Activated T-cell treated with anti-CD3 and anti-CD28 coated beads, Interleukin-2, amount 50 U/mL, for 72 hours (primary cell): ENCODE measurements around the gene EIF2S1. TPM values are rescaled to one million over a fixed set of nuclear protein-coding genes. Genes with fewer than 3 reads are reported as not detected.
A peak's percentile ranks its signal among the peaks of the same experiment; 100 is the strongest.
"Not testable (repeated sequence)": the region's sequence is repeated elsewhere in the genome, so short reads cannot be mapped to it uniquely, and the experiment has no call there.

Experiments
- ATAC-seq, 2 donors: fragments of 150-1000 bp; cut with Tn5 transposase; replicated peaks in 1 of 2; 2 replicates each; pipeline ENCODE4 v1.10.0; 2021; ENCODE audit warnings: moderate library complexity in 2 of 2, mild to moderate bottlenecking in 1 of 2
- DNase-seq, 2 donors: peaks; one replicate each; pipeline ENCODE4 v3.0.0; 2021 to 2022; ENCODE audit warnings: mixed read lengths in 1 of 2
- H3K27ac Mint-ChIP-seq: one replicate; pipeline ENCODE4 v1.8.0; 2022; ENCODE audit warnings: mild to moderate bottlenecking, moderate library complexity, mixed read lengths
- H3K27me3 Mint-ChIP-seq: one replicate; pipeline ENCODE4 v1.8.0; 2022; ENCODE audit warnings: low read depth, mixed read lengths
- H3K36me3 Mint-ChIP-seq, 2 donors: one replicate each; pipeline ENCODE4 v1.8.0; 2022; ENCODE audit warnings: mixed read lengths in 2 of 2, mild to moderate bottlenecking in 1 of 2; ENCODE audit not compliant: insufficient read depth in 2 of 2
- H3K4me1 Mint-ChIP-seq: one replicate; pipeline ENCODE4 v1.8.0; 2022; ENCODE audit warnings: low read depth, mixed read lengths
- H3K4me3 Mint-ChIP-seq, 2 donors: one replicate each; pipeline ENCODE4 v1.8.0; 2022; ENCODE audit warnings: mild to moderate bottlenecking in 2 of 2, mixed read lengths in 2 of 2, moderate library complexity in 2 of 2
- H3K9me3 Mint-ChIP-seq, 2 donors: one replicate each; pipeline ENCODE4 v1.8.0; 2022; ENCODE audit warnings: mixed read lengths in 2 of 2
- total RNA-seq, 2 donors: library from RNA; stranded (reverse); gene quantifications; one replicate each; pipeline ENCODE4 v1.2.3, GENCODE V29; 2022

The EIF2S1 gene
- total RNA-seq: 100 to 1,000 TPM; 132 to 172 TPM

- H3K27me3 Mint-ChIP-seq: no peaks in the 10 kb centered on the region
- peak within 1 kb of the TSS; percentile 91 to 96 for H3K4me3 Mint-ChIP-seq
- ATAC-seq: peak; percentile 91 to 93
- peaks cover 68% of the 10 kb centered on the region for H3K4me1 Mint-ChIP-seq
- peak; percentile 99 to 100 for DNase-seq
- H3K9me3 Mint-ChIP-seq: no peaks in the 10 kb centered on the region
- H3K36me3 Mint-ChIP-seq: peaks cover 9 to 17% of the 10 kb centered on the region in 2 donors
- H3K27ac Mint-ChIP-seq: peak within 1 kb of the TSS; percentile 96
These were observed at the start of gene EIF2S1, which contains the start of gene ATP6V1D for GRCh38 chr14:67359775-67360469. Gene EIF2S1, plus strand, starts transcription at chr14:67360328. Its CDS starts 4,440 bp downstream, at chr14:67364768. Gene ATP6V1D, minus strand, starts transcription at chr14:67359804. Its CDS starts 106 bp downstream, at chr14:67359698.

- Mint-ChIP-seq H3K4me3 (no peak overlapping the region), H3K9me3 (no peaks in the 10 kb centered on the region), H3K36me3 (no peaks in the 10 kb centered on the region), H3K4me1 (no peaks in the 10 kb centered on the region), H3K27ac (no peak overlapping the region), H3K27me3 (no peaks in the 10 kb centered on the region)
- no peak for DNase-seq
- ATAC-seq: no peak
These were observed 48.3 kb upstream of the EIF2S1 start for GRCh38 chr14:67311868-67312267.

DNA sequence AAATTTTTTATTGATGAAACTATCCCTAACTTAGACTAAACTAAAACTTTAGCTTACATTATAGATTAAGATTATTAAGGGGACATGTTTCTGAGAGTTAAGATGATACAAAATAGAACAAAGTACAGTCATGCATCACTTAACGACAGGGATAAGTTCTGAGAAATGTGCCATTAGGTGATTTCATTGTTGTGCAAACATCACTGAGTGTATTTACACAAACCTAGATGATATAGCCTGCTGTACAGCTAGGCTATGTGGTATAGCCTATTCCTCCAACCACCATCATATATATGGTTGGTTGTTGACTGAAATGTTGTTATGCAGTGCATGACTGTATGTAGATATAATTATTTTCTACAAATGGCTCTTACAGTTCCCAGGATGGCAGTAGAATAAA is 47.0 kb upstream of the EIF2S1 start:
- Mint-ChIP-seq H3K4me3 (no peak overlapping the region), H3K9me3 (no peaks in the 10 kb centered on the region), H3K27ac (no peak overlapping the region), H3K36me3 (no peaks in the 10 kb centered on the region), H3K4me1 (no peaks in the 10 kb centered on the region), H3K27me3 (no peaks in the 10 kb centered on the region)
- DNase-seq: no peak
- ATAC-seq: no peak

GRCh38 chr14:67317822-67318221 is 42.3 kb upstream of the EIF2S1 start:
- Mint-ChIP-seq H3K36me3 (no peaks in the 10 kb centered on the region), H3K4me3 (no peak overlapping the region), H3K4me1 (no peaks in the 10 kb centered on the region), H3K9me3 (no peaks in the 10 kb centered on the region), H3K27me3 (no peaks in the 10 kb centered on the region), H3K27ac (no peak overlapping the region)
- ATAC-seq (no peak), DNase-seq (no peak)

DNA sequence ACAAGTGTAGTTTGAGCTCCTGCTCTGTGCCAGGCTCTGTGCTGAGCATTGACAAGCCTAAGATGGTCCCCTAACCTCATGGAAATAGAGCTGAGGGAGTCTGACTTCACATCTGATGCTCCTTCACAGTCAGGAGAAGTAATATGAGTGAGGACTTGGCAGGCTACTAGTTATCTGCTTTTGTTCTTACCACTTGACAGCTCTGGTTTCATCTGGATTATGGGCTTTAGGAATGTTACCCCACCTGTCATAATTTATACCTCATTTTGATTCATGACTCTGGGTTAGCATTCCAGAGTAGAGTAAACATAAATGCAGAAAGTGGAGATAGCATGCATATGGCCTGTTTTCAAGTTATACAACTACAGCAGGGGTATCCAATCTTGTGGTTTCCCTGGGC is 41.0 kb upstream of the EIF2S1 start:
- Mint-ChIP-seq H3K27ac (no peak overlapping the region), H3K4me1 (no peaks in the 10 kb centered on the region), H3K9me3 (no peaks in the 10 kb centered on the region), H3K36me3 (no peaks in the 10 kb centered on the region), H3K4me3 (no peak overlapping the region), H3K27me3 (no peaks in the 10 kb centered on the region)
- ATAC-seq: no peak
- no peak for DNase-seq

DNA sequence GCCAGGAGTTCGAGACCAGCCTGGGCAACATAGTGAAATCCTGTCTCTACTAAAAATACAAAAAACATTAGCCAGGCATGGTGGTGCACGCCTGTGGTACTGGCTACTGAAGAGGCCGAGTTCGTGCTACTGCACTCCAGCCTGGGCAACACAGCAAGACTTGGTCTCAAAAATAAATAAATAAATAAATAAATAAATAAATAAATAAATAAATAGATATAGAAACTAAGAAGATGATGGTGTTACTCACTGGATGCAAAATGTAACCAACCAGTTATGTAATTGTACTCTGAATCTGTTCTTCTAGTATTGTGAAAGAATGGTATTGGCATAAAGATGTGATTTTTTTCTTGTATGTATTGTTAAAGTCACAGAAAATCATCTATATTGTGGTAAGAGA is 30.5 kb upstream of the EIF2S1 start:
- H3K27ac Mint-ChIP-seq, H3K27me3 Mint-ChIP-seq: not testable (repeated sequence)
- peaks cover 12 to 13% of the 10 kb centered on the region in 2 donors for H3K36me3 Mint-ChIP-seq

GRCh38 chr14:67331368-67332125 is 28.6 kb upstream of the EIF2S1 start:
- no peak for ATAC-seq
- H3K9me3 Mint-ChIP-seq: no peaks in the 10 kb centered on the region
- H3K36me3 Mint-ChIP-seq: peaks cover 9% of the 10 kb centered on the region in 2 donors
- no peak for DNase-seq
- H3K4me3 Mint-ChIP-seq: no peak overlapping the region
- no peaks in the 10 kb centered on the region for H3K27me3 Mint-ChIP-seq
- H3K4me1 Mint-ChIP-seq: no peaks in the 10 kb centered on the region
- no peak overlapping the region for H3K27ac Mint-ChIP-seq

More for the DNA sequence above, 30.5 kb upstream of the EIF2S1 start:
- ATAC-seq, H3K4me1 Mint-ChIP-seq, H3K4me3 Mint-ChIP-seq, DNase-seq, H3K9me3 Mint-ChIP-seq: not testable (repeated sequence)

GRCh38 chr14:67332468-67332867 is 27.7 kb upstream of the EIF2S1 start:
- Mint-ChIP-seq H3K9me3 (no peaks in the 10 kb centered on the region), H3K4me3 (no peak overlapping the region), H3K27me3 (no peaks in the 10 kb centered on the region), H3K4me1 (no peaks in the 10 kb centered on the region), H3K27ac (no peak overlapping the region), H3K36me3 (peaks cover 9% of the 10 kb centered on the region in 2 donors)
- ATAC-seq (no peak), DNase-seq (no peak)

DNA sequence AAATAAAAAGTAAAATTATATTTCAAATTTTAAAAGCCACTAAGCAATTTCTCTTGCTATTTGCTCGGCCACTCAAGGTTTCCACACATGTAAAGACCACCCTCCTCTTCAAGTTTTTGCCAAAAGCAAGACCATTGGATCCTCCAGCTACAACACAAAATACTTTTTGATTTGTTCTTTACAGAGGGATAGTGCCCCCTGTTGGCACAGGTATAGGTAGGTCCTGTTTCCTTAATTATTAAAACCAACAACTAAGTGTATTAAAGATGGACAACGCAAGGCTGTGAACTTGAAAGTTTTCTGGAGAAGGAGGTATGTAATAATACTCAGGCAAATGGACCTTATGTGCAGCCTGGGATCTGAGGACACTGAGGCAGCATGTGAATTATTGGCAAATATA is 24.3 kb upstream of the EIF2S1 start:
- peaks cover 4% of the 10 kb centered on the region in 2 donors for H3K36me3 Mint-ChIP-seq

DNA sequence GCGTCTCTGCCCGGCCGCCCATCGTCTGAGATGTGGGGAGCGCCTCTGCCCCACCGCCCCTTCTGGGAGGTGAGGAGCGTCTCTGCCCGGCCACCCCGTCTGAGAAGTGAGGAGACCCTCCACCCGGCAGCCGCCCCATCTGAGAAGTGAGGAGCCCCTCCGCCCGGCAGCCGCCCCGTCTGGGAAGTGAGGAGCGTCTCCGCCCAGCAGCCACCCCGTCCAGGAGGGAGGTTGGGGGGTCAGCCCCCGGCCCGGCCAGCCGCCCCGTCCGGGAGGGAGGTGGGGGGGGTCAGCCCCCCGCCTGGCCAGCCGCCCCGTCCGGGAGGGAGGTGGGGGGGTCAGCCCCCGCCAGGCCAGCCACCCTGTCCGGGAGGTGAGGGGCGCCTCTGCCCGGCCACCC is 18.9 kb upstream of the EIF2S1 start:
- not testable (repeated sequence) for H3K27ac Mint-ChIP-seq, H3K9me3 Mint-ChIP-seq, H3K4me3 Mint-ChIP-seq, H3K36me3 Mint-ChIP-seq, ATAC-seq, DNase-seq, H3K27me3 Mint-ChIP-seq
- peaks cover 13% of the 10 kb centered on the region for H3K4me1 Mint-ChIP-seq

More for the DNA sequence above, 24.3 kb upstream of the EIF2S1 start:
- H3K27ac Mint-ChIP-seq: no peak overlapping the region
- DNase-seq (peak in 1 of 2 donors; percentile 6), ATAC-seq (no peak)
- H3K9me3 Mint-ChIP-seq: no peaks in the 10 kb centered on the region
- H3K4me1 Mint-ChIP-seq: no peaks in the 10 kb centered on the region
- H3K4me3 Mint-ChIP-seq: no peak overlapping the region
- no peaks in the 10 kb centered on the region for H3K27me3 Mint-ChIP-seq

DNA sequence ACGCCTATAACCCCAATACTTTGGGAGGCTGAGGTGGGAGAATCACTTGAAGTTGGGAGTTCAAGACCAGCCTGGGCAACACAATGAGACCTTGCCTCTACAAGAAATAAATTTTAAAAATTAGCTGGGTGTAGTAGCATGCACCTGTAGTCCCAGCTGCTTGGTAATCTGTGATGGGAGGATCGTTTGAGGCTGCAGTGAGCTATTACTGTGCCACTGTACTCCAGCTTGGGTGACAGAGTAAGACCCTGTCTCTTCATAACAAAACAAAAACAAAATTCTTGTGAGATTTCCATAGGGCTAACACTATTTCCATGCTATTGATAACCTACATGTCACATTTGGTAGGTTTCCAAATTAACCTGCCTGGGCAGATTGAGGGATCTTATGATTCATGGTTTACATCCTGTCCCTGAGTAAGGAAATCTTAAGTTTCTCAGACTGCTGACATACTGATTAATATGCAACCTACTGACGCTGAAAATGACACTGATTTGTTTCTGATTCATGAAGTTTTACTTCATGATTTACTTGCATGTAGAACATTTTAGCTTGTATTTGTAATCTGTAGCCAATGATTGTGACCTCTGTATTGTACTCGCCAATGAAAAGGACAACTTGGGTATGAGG is 16.4 kb upstream of the EIF2S1 start:
- Mint-ChIP-seq H3K9me3 (no peaks in the 10 kb centered on the region), H3K27ac (peak overlapping the region; percentile 21), H3K4me3 (no peak overlapping the region), H3K27me3 (no peaks in the 10 kb centered on the region), H3K4me1 (peaks cover 13% of the 10 kb centered on the region), H3K36me3 (peaks cover 1 to 8% of the 10 kb centered on the region in 2 donors)
- no peak for DNase-seq
- peak in 1 of 2 donors; percentile 83 for ATAC-seq

DNA sequence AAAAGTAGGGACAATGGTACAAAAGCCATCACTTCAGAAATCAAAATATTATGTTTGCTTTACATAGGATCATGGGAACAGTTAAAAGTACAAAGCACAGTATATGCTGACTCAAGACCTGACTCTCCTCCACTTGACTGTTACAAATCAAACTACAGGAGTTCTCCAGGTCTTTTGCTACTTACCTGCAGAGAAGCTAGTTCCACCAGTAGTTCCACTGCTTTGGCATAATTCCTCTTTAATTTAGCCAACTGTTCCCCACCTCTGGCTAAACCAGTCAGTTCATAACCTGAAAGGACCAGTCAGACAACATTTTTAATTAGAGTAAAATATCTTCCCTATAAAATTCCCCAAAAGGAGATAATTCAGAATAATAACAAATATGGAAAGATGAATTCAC is 14.5 kb upstream of the EIF2S1 start:
- Mint-ChIP-seq H3K27me3 (no peaks in the 10 kb centered on the region), H3K36me3 (peaks cover 1 to 14% of the 10 kb centered on the region in 2 donors), H3K4me1 (peaks cover 13% of the 10 kb centered on the region), H3K9me3 (no peaks in the 10 kb centered on the region), H3K4me3 (no peak overlapping the region), H3K27ac (no peak overlapping the region)
- DNase-seq (no peak), ATAC-seq (no peak)

DNA sequence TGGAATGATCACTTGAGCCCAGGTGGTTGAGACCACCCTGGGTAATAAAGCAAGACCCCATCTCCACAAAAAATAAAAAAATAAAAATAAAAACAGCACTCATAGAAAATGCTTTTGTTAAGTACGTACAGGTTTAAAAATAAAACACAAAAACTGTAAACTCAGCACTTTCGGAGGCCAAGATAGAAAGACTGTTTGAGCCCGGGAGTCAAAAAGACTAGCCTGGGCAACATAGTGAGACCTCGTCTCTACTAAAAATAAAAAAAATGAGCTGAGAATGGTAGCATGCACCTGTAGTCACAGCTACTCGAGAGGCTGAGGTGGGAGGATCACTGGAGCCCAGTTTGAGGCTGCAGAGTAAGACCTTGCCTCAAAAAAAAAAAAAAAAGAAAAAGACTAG is 8.1 kb upstream of the EIF2S1 start:
- H3K27me3 Mint-ChIP-seq: no peaks in the 10 kb centered on the region

More for the DNA sequence above, 8.1 kb upstream of the EIF2S1 start:
- H3K36me3 Mint-ChIP-seq: peaks cover 0 to 6% of the 10 kb centered on the region in 2 donors
- no peak overlapping the region for H3K4me3 Mint-ChIP-seq
- H3K27ac Mint-ChIP-seq: peak overlapping the region; percentile 64
- peaks cover 10% of the 10 kb centered on the region for H3K4me1 Mint-ChIP-seq
- ATAC-seq (no peak), DNase-seq (no peak)
- H3K9me3 Mint-ChIP-seq: no peaks in the 10 kb centered on the region
